K562 (cell line): Measurements from ENCODE around the gene DOLPP1. TPM values are rescaled to one million over a fixed set of nuclear protein-coding genes. Genes with fewer than 3 reads are reported as not detected.

Experiments
- ARID2 ChIP-seq: fragments of 450-650 bp; IDR thresholded peaks from 2 replicates; pipeline ENCODE4 v1.6.1; 2017; ENCODE audit warnings: antibody characterized with exemption, mild to moderate bottlenecking
- ATF1 ChIP-seq, 2 experiments: fragments of 450-650 bp in 1 of 2; IDR thresholded peaks; 2 replicates each; pipeline ENCODE4 v1.6.1; 2016; ENCODE audit warnings: missing compliant biosample characterization in 1 of 2, missing genetic modification characterization in 1 of 2
- CBFB ChIP-seq: sonication (generic); formaldehyde crosslinking; IDR thresholded peaks from 2 replicates; pipeline ENCODE4 v1.4.0; 2020; ENCODE audit warnings: mild to moderate bottlenecking, missing genetic modification reagents
- CCAR2 ChIP-seq: fragments of 200-400 bp; formaldehyde crosslinking; IDR thresholded peaks from 2 replicates; pipeline ENCODE4 v1.6.1; 2017; ENCODE audit warnings: mild to moderate bottlenecking, low read depth, low read length
- COPS2 ChIP-seq: fragments of 450-650 bp; conservative IDR thresholded peaks from 2 replicates; pipeline ENCODE4 v1.6.1; 2016; ENCODE audit warnings: mild to moderate bottlenecking, moderate library complexity
- EP300 ChIP-seq: IDR thresholded peaks from 2 replicates; pipeline ENCODE4 v1.6.1; 2012; ENCODE audit warnings: low read length, improper control_type of control experiment
- EP400 ChIP-seq: fragments of 450-650 bp; IDR thresholded peaks from 2 replicates; pipeline ENCODE4 v1.6.1; 2017; ENCODE audit warnings: antibody characterized with exemption, mild to moderate bottlenecking, moderate library complexity
- HEY1 ChIP-seq: fragments of 250-450 bp; sonication (Bioruptor Pico); IDR thresholded peaks from 2 replicates; pipeline ENCODE4 v1.5.0; 2020; ENCODE audit warnings: mild to moderate bottlenecking, moderate library complexity, borderline replicate concordance
- HMGN3 ChIP-seq: IDR thresholded peaks from 2 replicates; pipeline ENCODE4 v1.6.1; 2011; ENCODE audit warnings: borderline replicate concordance, low read depth, mild to moderate bottlenecking, mixed read lengths, low read length; ENCODE audit not compliant: insufficient read length; ENCODE audit errors: extremely low read depth
- HNRNPL ChIP-seq: fragments of 200-400 bp; formaldehyde crosslinking; IDR thresholded peaks from 2 replicates; pipeline ENCODE4 v1.6.1; 2017; ENCODE audit warnings: low read depth, mild to moderate bottlenecking, low read length
- ILK ChIP-seq: fragments of 450-650 bp; IDR thresholded peaks from 2 replicates; pipeline ENCODE4 v1.6.1; 2016; ENCODE audit warnings: missing genetic modification characterization, low read depth, mild to moderate bottlenecking, missing compliant biosample characterization, moderate library complexity, borderline replicate concordance
- NR2F6 ChIP-seq: fragments of 450-650 bp; formaldehyde crosslinking; IDR thresholded peaks from 2 replicates; pipeline ENCODE4 v1.4.0; 2020; ENCODE audit warnings: mild to moderate bottlenecking
- PCBP2 ChIP-seq: fragments of 200-400 bp; formaldehyde crosslinking; IDR thresholded peaks from 2 replicates; pipeline ENCODE4 v1.6.1; 2018; ENCODE audit warnings: low read length, low read depth, mild to moderate bottlenecking, moderate library complexity; ENCODE audit not compliant: poor library complexity, severe bottlenecking
- RBM14 ChIP-seq: fragments of 200-400 bp; formaldehyde crosslinking; IDR thresholded peaks from 2 replicates; pipeline ENCODE4 v1.6.1; 2018; ENCODE audit warnings: low read depth, mild to moderate bottlenecking, low read length, moderate library complexity, borderline replicate concordance; ENCODE audit not compliant: insufficient read depth
- XRCC3 ChIP-seq: fragments of 450-650 bp; IDR thresholded peaks from 2 replicates; pipeline ENCODE4 v1.6.1; 2017; ENCODE audit warnings: mild to moderate bottlenecking, moderate library complexity
- ZBTB2 ChIP-seq: fragments of 450-650 bp; IDR thresholded peaks from 2 replicates; pipeline ENCODE4 v1.6.1; 2016; ENCODE audit warnings: antibody characterized with exemption
- ZFPM2 ChIP-seq: fragments of 250-450 bp; sonication (Bioruptor Pico); IDR thresholded peaks from 2 replicates; pipeline ENCODE4 v1.5.1; 2022; ENCODE audit warnings: mild to moderate bottlenecking
- ZNF212 ChIP-seq: fragments of 450-650 bp; formaldehyde crosslinking; IDR thresholded peaks from 2 replicates; pipeline ENCODE4 v1.4.0; 2020; ENCODE audit warnings: mild to moderate bottlenecking
- polyA plus RNA-seq, 8 experiments: library from polyadenylated mRNA; depleted of rRNA in 4 of 8; stranded (reverse) in 5 of 8; unstranded in 3 of 8; fragments of >200 nt; fragmentation: Nextera tagmentation in 2 of 8; fragmentation: Illumina TruSeq in 1 of 8; extraction: Ambion mirVana in 2 of 8; extraction: Trizol in 1 of 8; gene quantifications; 2 replicates each; pipeline versions ENCODE4 v1.2.1 to v1.2.3, GENCODE V29; 2011 to 2014; ENCODE audit warnings: inconsistent platforms in 1 of 8, missing spikeins in 1 of 8
- total RNA-seq, 7 experiments: library from RNA; depleted of rRNA in 6 of 7; stranded (reverse); fragments of >200 nt in 6 of 7; fragmentation: Illumina TruSeq in 2 of 7; extraction: Trizol in 2 of 7; gene quantifications; 2 replicates each; pipeline versions ENCODE4 v1.2.1 to v1.2.3, GENCODE V29; 2011 to 2021; ENCODE audit warnings: low replicate concordance in 1 of 7
- TF ChIP-seq, protein P1 (sequence below): fragments of 450-650 bp; IDR thresholded peaks from 2 replicates; pipeline ENCODE4 v1.7.1; 2018; ENCODE audit warnings: mild to moderate bottlenecking, low read depth; ENCODE audit not compliant: partially characterized antibody
- TF ChIP-seq, protein P2 (sequence below): fragments of 250-450 bp; sonication (Bioruptor Pico); IDR thresholded peaks from 2 replicates; pipeline ENCODE4 v1.5.0; 2021
- TF ChIP-seq, protein P3 (sequence below): sonication (generic); formaldehyde crosslinking; IDR thresholded peaks from 2 replicates; pipeline ENCODE4 v1.9.0; 2022; ENCODE audit warnings: mild to moderate bottlenecking, missing genetic modification reagents

Gene DOLPP1
- total and polyA plus RNA-seq, 9 of the 15 experiments (the other 6 are each of a cell fraction or from before 2014, with no cell fraction given) = 3.0 to 39.8 (median 30.5) TPM

- TF ChIP-seq RBM14 = no peak
- TF ChIP-seq ATF1 (CRISPR knock-in tag; IDR thresholded peaks at IDR 0.05) = 0 out of 2 replicates have a peak, but pooled peaks have one; percentile 25
- TF ChIP-seq ATF1 (tag; IDR thresholded peaks at IDR 0.05) = peak; percentile 92
- no peak for TF ChIP-seq EP300
- TF ChIP-seq XRCC3 = no peak
- no peak for TF ChIP-seq HEY1 (CRISPR knock-in tag)
- TF ChIP-seq, protein P1, sequence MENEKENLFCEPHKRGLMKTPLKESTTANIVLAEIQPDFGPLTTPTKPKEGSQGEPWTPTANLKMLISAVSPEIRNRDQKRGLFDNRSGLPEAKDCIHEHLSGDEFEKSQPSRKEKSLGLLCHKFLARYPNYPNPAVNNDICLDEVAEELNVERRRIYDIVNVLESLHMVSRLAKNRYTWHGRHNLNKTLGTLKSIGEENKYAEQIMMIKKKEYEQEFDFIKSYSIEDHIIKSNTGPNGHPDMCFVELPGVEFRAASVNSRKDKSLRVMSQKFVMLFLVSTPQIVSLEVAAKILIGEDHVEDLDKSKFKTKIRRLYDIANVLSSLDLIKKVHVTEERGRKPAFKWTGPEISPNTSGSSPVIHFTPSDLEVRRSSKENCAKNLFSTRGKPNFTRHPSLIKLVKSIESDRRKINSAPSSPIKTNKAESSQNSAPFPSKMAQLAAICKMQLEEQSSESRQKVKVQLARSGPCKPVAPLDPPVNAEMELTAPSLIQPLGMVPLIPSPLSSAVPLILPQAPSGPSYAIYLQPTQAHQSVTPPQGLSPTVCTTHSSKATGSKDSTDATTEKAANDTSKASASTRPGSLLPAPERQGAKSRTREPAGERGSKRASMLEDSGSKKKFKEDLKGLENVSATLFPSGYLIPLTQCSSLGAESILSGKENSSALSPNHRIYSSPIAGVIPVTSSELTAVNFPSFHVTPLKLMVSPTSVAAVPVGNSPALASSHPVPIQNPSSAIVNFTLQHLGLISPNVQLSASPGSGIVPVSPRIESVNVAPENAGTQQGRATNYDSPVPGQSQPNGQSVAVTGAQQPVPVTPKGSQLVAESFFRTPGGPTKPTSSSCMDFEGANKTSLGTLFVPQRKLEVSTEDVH = no peak
- peak; percentile 59 for TF ChIP-seq HMGN3
- TF ChIP-seq NR2F6 (CRISPR knock-in tag) = no peak
- TF ChIP-seq ILK (tag) = no peak
- TF ChIP-seq CCAR2 = no peak
- no peak for TF ChIP-seq ARID2
- TF ChIP-seq COPS2 = no peak
- TF ChIP-seq, protein P2, sequence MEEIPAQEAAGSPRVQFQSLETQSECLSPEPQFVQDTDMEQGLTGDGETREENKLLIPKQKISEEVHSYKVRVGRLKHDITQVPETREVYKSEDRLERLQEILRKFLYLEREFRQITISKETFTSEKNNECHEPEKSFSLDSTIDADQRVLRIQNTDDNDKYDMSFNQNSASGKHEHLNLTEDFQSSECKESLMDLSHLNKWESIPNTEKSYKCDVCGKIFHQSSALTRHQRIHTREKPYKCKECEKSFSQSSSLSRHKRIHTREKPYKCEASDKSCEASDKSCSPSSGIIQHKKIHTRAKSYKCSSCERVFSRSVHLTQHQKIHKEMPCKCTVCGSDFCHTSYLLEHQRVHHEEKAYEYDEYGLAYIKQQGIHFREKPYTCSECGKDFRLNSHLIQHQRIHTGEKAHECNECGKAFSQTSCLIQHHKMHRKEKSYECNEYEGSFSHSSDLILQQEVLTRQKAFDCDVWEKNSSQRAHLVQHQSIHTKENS = no peak
- TF ChIP-seq HNRNPL = no peak
- 0 out of 2 replicates have a peak, but pooled peaks have one; percentile 11 for TF ChIP-seq ZBTB2
- TF ChIP-seq PCBP2 = no peak
- TF ChIP-seq, protein P3, sequence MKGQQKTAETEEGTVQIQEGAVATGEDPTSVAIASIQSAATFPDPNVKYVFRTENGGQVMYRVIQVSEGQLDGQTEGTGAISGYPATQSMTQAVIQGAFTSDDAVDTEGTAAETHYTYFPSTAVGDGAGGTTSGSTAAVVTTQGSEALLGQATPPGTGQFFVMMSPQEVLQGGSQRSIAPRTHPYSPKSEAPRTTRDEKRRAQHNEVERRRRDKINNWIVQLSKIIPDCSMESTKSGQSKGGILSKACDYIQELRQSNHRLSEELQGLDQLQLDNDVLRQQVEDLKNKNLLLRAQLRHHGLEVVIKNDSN (CRISPR knock-in tag) = peak; percentile 75
- TF ChIP-seq ZNF212 (CRISPR knock-in tag) = no peak
- peak; percentile 19; the same call in 1 of the 2 replicates for TF ChIP-seq CBFB (CRISPR knock-in tag)
- TF ChIP-seq ZFPM2 (CRISPR knock-in tag) = no peak
- peak; percentile 87 for TF ChIP-seq EP400
Measured at GRCh38 chr9:129080601-129081387, at the start of gene DOLPP1 (continued).
